GM19351 (cell line): ENCODE results near the gene ZCWPW2.

Experiments used
- ATAC-seq: cut with Tn5 transposase; IDR thresholded peaks from one replicate; pipeline ENCODE4 v1.9.1; 2021; ENCODE audit warnings: mild to moderate bottlenecking, moderate library complexity; ENCODE audit not compliant: unreplicated experiment

The ZCWPW2 gene

GRCh38 chr3:28348629-28349468 is at the start of gene ZCWPW2, which contains the start of gene AZI2:
ZCWPW2 (plus strand) TSS chr3:28348721; CDS start chr3:28413069, 64,348 bp downstream.
AZI2 (minus strand) TSS chr3:28348824; CDS start chr3:28340617, 8,207 bp downstream.
- ATAC-seq, result peak; percentile 86

DNA sequence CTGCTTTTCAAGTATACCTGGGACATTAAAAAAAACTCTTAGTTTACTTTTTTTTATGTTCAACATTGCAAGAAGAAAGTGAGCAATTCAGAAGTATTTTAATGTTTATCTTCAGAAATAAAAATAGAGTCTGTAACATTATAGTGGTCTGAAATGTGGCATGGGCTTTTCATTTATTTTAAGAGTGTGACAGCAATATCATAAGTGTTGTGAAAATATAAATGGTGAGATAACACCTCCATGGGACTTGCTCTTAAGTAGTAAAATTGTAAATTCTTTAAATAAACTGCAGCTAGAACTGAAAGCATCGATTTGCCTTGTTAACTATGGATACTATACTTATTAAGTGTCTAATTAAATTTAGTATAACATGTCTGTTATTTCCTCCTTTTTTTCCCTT is 48.8 kb upstream of the ZCWPW2 start:
- ATAC-seq, result no peak

DNA sequence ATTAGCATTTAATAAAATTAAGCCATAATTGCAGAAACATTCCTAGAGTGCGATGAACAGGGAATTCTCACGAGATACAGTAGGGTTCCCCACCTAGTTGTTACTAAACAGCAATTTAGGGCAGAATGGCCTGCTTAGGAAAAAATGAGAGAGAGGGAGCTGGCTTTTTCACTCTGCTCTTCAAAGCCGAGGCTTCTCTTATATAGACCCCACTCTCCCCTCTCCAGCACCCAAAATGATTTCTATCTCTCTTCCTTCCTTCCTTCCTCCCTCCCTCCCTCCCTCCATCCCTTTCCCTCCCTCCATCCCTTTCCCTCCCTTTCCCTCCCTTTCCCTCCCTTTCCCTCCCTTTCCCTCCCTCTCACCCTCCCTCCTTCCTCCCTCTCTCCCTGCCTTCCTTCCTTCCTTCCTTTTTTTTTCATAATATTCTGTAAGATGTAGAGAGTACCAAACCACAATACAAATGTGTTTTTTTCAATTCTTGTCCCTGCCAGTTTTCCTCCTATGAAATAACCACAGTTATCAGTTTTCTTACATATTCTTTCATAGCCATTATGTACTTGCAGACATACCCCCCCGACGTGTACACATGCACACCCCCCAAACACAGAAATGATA is 48.1 kb upstream of the ZCWPW2 start:
- ATAC-seq, result no peak

- no peak for ATAC-seq
Observed at GRCh38 chr3:28301688-28302087, 46.8 kb upstream of the ZCWPW2 start.

GRCh38 chr3:28308196-28308595 is 40.3 kb upstream of the ZCWPW2 start:
- no peak for ATAC-seq

DNA sequence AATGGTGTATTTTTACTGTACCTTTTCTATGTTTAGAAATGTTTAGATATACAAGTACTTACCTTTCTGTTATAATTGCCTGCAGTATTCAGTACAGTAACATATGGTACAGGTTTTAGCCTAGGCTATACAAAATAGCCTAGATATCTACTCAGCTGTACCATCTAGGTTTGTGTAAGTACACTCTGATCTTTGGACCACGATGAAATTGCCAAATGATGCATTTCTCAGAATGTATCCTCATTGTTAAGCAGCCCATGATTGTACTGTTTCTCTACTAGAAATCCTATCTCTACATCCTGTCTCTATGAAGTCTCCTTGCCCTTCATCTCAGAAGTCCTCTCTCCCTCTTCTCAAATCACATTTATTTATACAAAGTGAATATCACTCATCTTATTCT is 32.8 kb upstream of the ZCWPW2 start:
- ATAC-seq, result no peak

GRCh38 chr3:28316226-28316625 is 32.3 kb upstream of the ZCWPW2 start:
- ATAC-seq, result no peak

DNA sequence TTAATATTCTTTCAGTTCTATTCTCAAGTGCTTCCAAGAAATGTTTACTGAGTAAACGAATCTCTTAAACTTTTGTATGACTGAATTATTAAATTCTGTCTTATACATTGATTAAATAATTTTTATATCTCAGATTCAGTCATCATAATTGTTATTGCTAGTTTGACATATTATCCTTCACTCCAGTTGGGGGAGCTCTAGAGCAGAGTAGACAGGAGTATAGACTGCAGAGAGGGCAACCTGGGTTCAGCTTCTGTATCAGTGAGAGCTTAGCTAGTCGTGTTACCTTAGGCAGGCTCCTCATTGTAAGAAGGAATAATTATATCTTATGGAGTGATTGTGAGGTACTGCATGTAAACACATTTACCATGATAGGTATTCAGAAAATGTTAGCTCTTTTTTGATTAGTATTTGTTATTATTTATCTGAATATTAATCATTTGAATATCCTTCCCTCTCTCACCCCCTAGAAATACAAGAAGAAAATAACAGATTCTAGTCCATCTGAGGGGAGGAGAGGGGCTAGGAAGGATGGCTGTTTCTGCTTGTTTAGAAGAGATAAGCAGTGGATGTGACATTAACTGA is 31.0 kb upstream of the ZCWPW2 start:
- peak; percentile 96 for ATAC-seq

- ATAC-seq, result no peak
Observed at GRCh38 chr3:28320981-28321380, 27.5 kb upstream of the ZCWPW2 start.

- ATAC-seq, result no peak
Observed at GRCh38 chr3:28322464-28322863, 26.1 kb upstream of the ZCWPW2 start.

- ATAC-seq, result peak; percentile 83
Observed at GRCh38 chr3:28326458-28326926, 22.0 kb upstream of the ZCWPW2 start.

GRCh38 chr3:28328188-28329151 is 20.1 kb upstream of the ZCWPW2 start:
- ATAC-seq, result no peak

DNA sequence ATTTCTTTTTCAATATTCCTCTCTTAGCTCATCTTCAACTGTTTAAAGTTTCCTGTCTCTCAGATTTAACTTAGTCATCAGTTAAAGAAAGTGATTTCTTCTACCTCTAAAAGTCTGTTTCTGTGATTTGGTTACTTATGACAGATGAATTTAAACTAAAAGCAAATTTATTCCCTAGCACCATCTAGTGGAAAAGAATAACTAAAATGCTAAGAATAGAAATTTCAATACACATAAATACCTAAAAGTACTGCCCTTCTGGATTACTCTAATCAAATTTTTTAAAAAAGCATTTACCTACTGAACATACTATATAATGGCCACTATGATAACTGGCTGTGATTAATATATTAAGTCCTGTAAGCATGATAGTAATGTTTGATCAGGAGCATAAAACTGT is 14.0 kb upstream of the ZCWPW2 start:
- no peak for ATAC-seq

DNA sequence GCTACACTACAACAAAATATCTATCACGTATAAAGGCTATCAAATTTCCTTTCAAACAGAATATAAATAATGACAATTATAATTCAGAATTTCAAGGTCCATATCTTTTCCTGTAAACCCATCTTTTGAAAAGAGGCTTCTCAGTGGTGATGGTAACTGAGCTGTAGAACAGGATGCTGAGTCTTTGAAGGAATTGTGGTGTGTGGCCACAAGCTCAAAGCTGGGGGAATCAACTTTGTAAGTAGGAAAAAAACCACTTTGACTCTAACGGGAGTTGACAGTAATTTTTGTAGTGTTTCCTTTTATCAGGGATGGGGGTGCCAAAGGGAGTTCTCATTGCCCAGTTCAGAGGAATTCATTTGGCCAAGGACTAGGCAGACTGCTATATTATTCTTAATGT is 13.3 kb upstream of the ZCWPW2 start:
- no peak for ATAC-seq

- no peak for ATAC-seq
Observed at GRCh38 chr3:28337230-28337629, 11.3 kb upstream of the ZCWPW2 start.

GRCh38 chr3:28343144-28343543 is 5.4 kb upstream of the ZCWPW2 start:
- ATAC-seq, result no peak

DNA sequence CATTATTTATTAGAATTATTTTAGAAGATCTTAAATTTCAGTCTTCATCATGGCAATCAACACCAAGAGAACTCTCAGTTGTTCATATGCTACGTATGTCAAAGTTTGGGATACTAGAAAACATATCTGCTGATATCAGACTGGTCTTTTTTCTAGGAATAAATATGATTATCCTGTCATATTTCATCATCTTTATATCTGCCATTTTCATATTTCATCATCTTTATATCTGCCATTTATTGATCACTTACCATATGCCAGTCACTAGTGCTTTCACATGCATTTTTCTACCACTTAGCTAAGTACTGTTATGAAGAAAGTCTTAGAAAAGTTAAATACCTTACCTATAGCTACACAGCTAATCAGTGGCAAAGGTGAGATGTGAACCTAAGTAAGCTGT is 2.8 kb upstream of the ZCWPW2 start:
- no peak for ATAC-seq

DNA sequence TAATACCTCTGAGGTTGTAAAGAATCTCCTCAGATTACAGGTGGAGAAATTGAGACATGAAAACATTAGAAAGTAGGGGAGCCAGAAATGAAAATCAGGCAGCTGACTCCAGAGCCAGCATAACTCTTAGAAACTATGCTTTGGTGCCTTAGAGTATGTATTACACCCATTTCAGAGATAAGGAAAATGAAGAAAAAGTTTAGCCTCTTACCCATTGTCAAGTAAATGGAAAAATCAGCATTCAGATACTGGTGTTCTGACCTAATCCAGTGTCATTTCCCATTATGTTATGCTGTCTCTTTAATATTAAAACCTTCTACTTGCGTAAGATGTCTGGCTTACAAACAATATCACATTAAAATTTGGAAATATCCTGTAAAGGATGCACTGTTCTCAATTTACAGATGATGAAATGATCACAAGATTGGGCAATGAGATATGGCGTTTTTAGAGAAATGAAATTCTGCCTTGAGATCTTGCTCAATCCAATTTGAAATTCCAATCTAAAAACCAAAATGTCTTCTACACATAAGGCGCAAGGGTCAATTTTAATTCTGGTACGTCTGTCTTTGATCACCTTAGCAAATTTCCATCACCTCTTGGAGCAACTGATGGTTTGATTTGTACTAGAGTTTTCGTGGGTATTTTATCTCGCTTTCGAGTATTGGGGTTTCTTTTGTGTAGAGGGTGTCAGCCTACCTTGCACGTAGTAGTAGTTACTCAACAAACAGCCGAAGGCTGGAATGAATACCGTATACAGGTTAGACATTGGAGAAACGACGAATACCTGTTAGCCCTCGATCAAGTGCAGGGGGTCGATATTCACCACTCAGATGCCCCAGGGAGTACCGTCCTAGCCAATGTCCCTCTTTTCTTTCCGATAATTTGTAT is 902 bp upstream of the ZCWPW2 start:
- no peak for ATAC-seq

DNA sequence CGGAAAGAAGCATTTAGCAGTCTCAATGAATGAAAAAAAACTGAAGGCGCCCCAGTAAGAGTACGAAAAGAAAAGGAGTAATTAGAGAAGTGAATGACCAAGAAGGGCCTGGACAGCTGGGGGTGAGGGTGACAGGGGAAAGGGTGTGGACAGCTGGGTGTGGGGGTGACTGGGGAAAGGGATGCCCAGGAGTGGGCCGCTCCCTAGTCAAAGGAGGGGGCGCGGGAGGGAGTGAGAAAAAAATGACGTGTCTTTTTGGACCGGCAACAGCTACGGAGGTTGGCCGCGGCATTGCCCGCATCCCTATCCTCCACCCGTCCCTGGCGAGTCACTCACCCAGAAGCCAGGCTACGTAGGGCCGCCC is 274 bp upstream of the ZCWPW2 start:
- ATAC-seq, result no peak
